ENCODE measurements around the gene PPARA. TPM values are rescaled to one million over a fixed set of nuclear protein-coding genes. Genes with fewer than 3 reads are reported as not detected.

PPARA gene
- total RNA-seq, 1 experiment from 2014 or later = 10.7 TPM

- Histone ChIP-seq H3K36me3 (ENCODE audit: control insufficient read depth, insufficient read depth, low read length) (no peaks in the 10 kb centered on the region), H3K4me1 (ENCODE audit: control insufficient read depth, insufficient read depth, low read length) (no peaks in the 10 kb centered on the region), H3K27ac (ENCODE audit: low read length) (no peak overlapping the region), H3K9me3 (ENCODE audit: control insufficient read depth, insufficient read depth, low read depth, low read length) (peaks cover 8% of the 10 kb centered on the region; the same call in 1 of the 2 replicates), H3K4me3 (ENCODE audit: low read depth in 2 of 2, low read length in 2 of 2) (no peak overlapping the region), H3K27me3 (ENCODE audit: control insufficient read depth, insufficient read depth, low read length) (no peaks in the 10 kb centered on the region)
- ChIA-PET CTCF (no interaction called here), POLR2A (no interaction called here)
- DNase-seq (ENCODE audit: low read depth, low spot score) (no peak), ATAC-seq (no peak)
- intact Hi-C loops (cut with micrococcal nuclease; ENCODE audit: unreplicated experiment) (no loop called here), in situ Hi-C loops (cut with HindIII; ENCODE audit: low pct_unique_long_range_greater_than_20kb, low sequenced_read_pairs) (no loop called here)
- TF ChIP-seq TCF7L2 (IDR thresholded peaks at IDR 0.05; ENCODE audit: low read depth, low read length) (no peak), CTCF (IDR thresholded peaks at IDR 0.05) (no peak), SIN3A (IDR thresholded peaks at IDR 0.05; ENCODE audit: borderline replicate concordance, insufficient read depth, low read depth, low read length) (no peak), REST (IDR thresholded peaks at IDR 0.05; ENCODE audit: insufficient read depth in 1 of 2, low read depth in 2 of 2, low read length in 1 of 2) (no peak), POLR2AphosphoS5 (IDR thresholded peaks at IDR 0.05; ENCODE audit: low read depth, low read length) (no peak)
- no TSS peak for BruUV-seq (replicated peaks)
Observed at GRCh38 chr22:46183733-46184132, 33.4 kb downstream of the PPARA start.

- TF ChIP-seq REST (IDR thresholded peaks at IDR 0.05; ENCODE audit: insufficient read depth in 1 of 2, low read depth in 2 of 2, low read length in 1 of 2) = no peak
- no peak for TF ChIP-seq TCF7L2 (IDR thresholded peaks at IDR 0.05; ENCODE audit: low read depth, low read length)
- TF ChIP-seq SIN3A (IDR thresholded peaks at IDR 0.05; ENCODE audit: borderline replicate concordance, insufficient read depth, low read depth, low read length) = no peak
- TF ChIP-seq CTCF (IDR thresholded peaks at IDR 0.05) = no peak
- TF ChIP-seq POLR2AphosphoS5 (IDR thresholded peaks at IDR 0.05; ENCODE audit: low read depth, low read length) = no peak
- intact Hi-C loops (cut with micrococcal nuclease; ENCODE audit: unreplicated experiment) (no loop called here), in situ Hi-C loops (cut with HindIII; ENCODE audit: low pct_unique_long_range_greater_than_20kb, low sequenced_read_pairs) (no loop called here)
- BruUV-seq (replicated peaks) = no TSS peak
- DNase-seq (ENCODE audit: low read depth, low spot score) (no peak), ATAC-seq (no peak)
- POLR2A ChIA-PET = no interaction called here
- Histone ChIP-seq H3K4me3 (ENCODE audit: low read depth in 2 of 2, low read length in 2 of 2) (no peak overlapping the region), H3K9me3 (ENCODE audit: control insufficient read depth, insufficient read depth, low read depth, low read length) (peaks cover 3% of the 10 kb centered on the region; the same call in 1 of the 2 replicates), H3K4me1 (ENCODE audit: control insufficient read depth, insufficient read depth, low read length) (no peaks in the 10 kb centered on the region), H3K36me3 (ENCODE audit: control insufficient read depth, insufficient read depth, low read length) (no peaks in the 10 kb centered on the region), H3K27me3 (ENCODE audit: control insufficient read depth, insufficient read depth, low read length) (no peaks in the 10 kb centered on the region), H3K27ac (ENCODE audit: low read length) (no peak overlapping the region)
- CTCF ChIA-PET = no interaction called here
Observed at GRCh38 chr22:46185283-46185682, 35.0 kb downstream of the PPARA start.

All from Panc1 (cell line).